HEK293 (cell line): ENCODE data around the gene PTGES.

Experiments
- CTCF ChIA-PET: fragments of 350-600 bp; formaldehyde crosslinking; extraction: SDS; loops from one replicate; lab custom pipeline; 2021; ENCODE audit warnings: antibody characterized with exemption; lab: Yijun Ruan, JAX
- POLR2A ChIA-PET: fragments of 300-600 bp; formaldehyde crosslinking; extraction: SDS; loops from one replicate; lab custom pipeline; 2020; ENCODE audit warnings: antibody characterized with exemption, inconsistent platforms; lab: Yijun Ruan, JAX
- H3K27ac ChIP-seq: fragments of 200-500 bp; sonication (Bioruptor generic); 2 replicates; pipeline ENCODE4 v1.5.1; 2014; ENCODE audit warnings: low read depth, low read length, control low read depth, inconsistent platforms; ENCODE audit errors: extremely low read depth
- H3K36me3 ChIP-seq, 2 experiments: fragments of 200-500 bp in 1 of 2; sonication (Bioruptor generic) in 1 of 2; 1 replicate in 1 of 2; 2 replicates in 1 of 2; pipeline ENCODE4 v1.5.1; 2014 to 2017; ENCODE audit warnings: inconsistent platforms in 2 of 2, low read length in 2 of 2; ENCODE audit not compliant: control insufficient read depth in 2 of 2, insufficient read depth in 1 of 2
- H3K4me1 ChIP-seq: fragments of 200-500 bp; sonication (Bioruptor generic); 2 replicates; pipeline ENCODE4 v1.5.1; 2014; ENCODE audit warnings: mild to moderate bottlenecking, low read length, inconsistent platforms; ENCODE audit not compliant: control insufficient read depth, insufficient read depth
- H3K4me3 ChIP-seq: 2 replicates; pipeline ENCODE4 v1.5.1; 2011; ENCODE audit warnings: low read depth, mild to moderate bottlenecking, control low read depth, low read length, moderate library complexity
- H3K9me3 ChIP-seq: fragments of 200-500 bp; sonication (Bioruptor generic); 2 replicates; pipeline ENCODE4 v1.5.1; 2014; ENCODE audit warnings: low read depth, low read length, inconsistent platforms; ENCODE audit not compliant: control insufficient read depth, insufficient read depth
- BCL11A ChIP-seq: fragments of 450-650 bp; formaldehyde crosslinking; IDR thresholded peaks from 2 replicates; pipeline ENCODE4 v1.5.1; 2016; ENCODE audit warnings: low read depth, missing biosample characterization, missing genetic modification characterization
- BCL11B ChIP-seq: fragments of 450-650 bp; formaldehyde crosslinking; IDR thresholded peaks from 2 replicates; pipeline ENCODE4 v1.5.1; 2016; ENCODE audit warnings: low read depth, missing biosample characterization, missing genetic modification characterization
- GLIS2 ChIP-seq: fragments of 450-650 bp; formaldehyde crosslinking; IDR thresholded peaks from 2 replicates; pipeline ENCODE4 v1.5.1; 2016; ENCODE audit warnings: missing biosample characterization, missing genetic modification characterization
- ZBTB8A ChIP-seq: fragments of 450-650 bp; formaldehyde crosslinking; IDR thresholded peaks from 2 replicates; pipeline ENCODE4 v1.5.1; 2016; ENCODE audit warnings: missing biosample characterization, missing genetic modification characterization
- ZNF112 ChIP-seq: fragments of 450-650 bp; formaldehyde crosslinking; IDR thresholded peaks from 2 replicates; pipeline ENCODE4 v1.5.0; 2017; ENCODE audit warnings: missing biosample characterization, missing genetic modification characterization
- ZNF138 ChIP-seq: fragments of 450-650 bp; formaldehyde crosslinking; IDR thresholded peaks from 2 replicates; pipeline ENCODE4 v1.5.1; 2016; ENCODE audit warnings: missing biosample characterization, missing genetic modification characterization, borderline replicate concordance
- ZNF521 ChIP-seq: fragments of 450-650 bp; formaldehyde crosslinking; IDR thresholded peaks from 2 replicates; pipeline ENCODE4 v1.5.1; 2017; ENCODE audit warnings: missing biosample characterization, mild to moderate bottlenecking, missing genetic modification characterization
- ZNF596 ChIP-seq: fragments of 450-650 bp; IDR thresholded peaks from 2 replicates; pipeline ENCODE4 v1.5.0; 2018; ENCODE audit warnings: missing biosample characterization, mild to moderate bottlenecking, missing genetic modification characterization, moderate library complexity
- ZNF707 ChIP-seq: fragments of 450-650 bp; formaldehyde crosslinking; IDR thresholded peaks from 2 replicates; pipeline ENCODE4 v1.5.1; 2016; ENCODE audit warnings: missing biosample characterization, missing genetic modification characterization
- ZNF785 ChIP-seq: fragments of 450-650 bp; formaldehyde crosslinking; IDR thresholded peaks from 2 replicates; pipeline ENCODE4 v1.5.1; 2016; ENCODE audit warnings: missing biosample characterization, missing genetic modification characterization
- ZSCAN30 ChIP-seq: fragments of 450-650 bp; IDR thresholded peaks from 2 replicates; pipeline ENCODE4 v1.5.1; 2018; ENCODE audit warnings: missing biosample characterization, mild to moderate bottlenecking, missing genetic modification characterization, moderate library complexity
- TF ChIP-seq, protein P1 (sequence below): fragments of 450-650 bp; formaldehyde crosslinking; IDR thresholded peaks from 2 replicates; pipeline ENCODE4 v1.5.1; 2016; ENCODE audit warnings: missing biosample characterization, missing genetic modification characterization
- TF ChIP-seq, protein P2 (sequence below): fragments of 450-650 bp; formaldehyde crosslinking; IDR thresholded peaks from 2 replicates; pipeline ENCODE4 v1.5.1; 2016; ENCODE audit warnings: missing biosample characterization, missing genetic modification characterization, borderline replicate concordance
- TF ChIP-seq, protein P3 (sequence below): fragments of 450-650 bp; formaldehyde crosslinking; IDR thresholded peaks from 2 replicates; pipeline ENCODE4 v1.5.1; 2016; ENCODE audit warnings: missing biosample characterization, missing genetic modification characterization
- TF ChIP-seq, protein P4 (sequence below): fragments of 450-650 bp; formaldehyde crosslinking; IDR thresholded peaks from 2 replicates; pipeline ENCODE4 v1.5.1; 2016; ENCODE audit warnings: missing biosample characterization, missing genetic modification characterization, low read depth
- TF ChIP-seq, protein P5 (sequence below): fragments of 450-650 bp; formaldehyde crosslinking; IDR thresholded peaks from 2 replicates; pipeline ENCODE4 v1.5.1; 2016; ENCODE audit warnings: missing biosample characterization, missing genetic modification characterization

PTGES gene

DNA sequence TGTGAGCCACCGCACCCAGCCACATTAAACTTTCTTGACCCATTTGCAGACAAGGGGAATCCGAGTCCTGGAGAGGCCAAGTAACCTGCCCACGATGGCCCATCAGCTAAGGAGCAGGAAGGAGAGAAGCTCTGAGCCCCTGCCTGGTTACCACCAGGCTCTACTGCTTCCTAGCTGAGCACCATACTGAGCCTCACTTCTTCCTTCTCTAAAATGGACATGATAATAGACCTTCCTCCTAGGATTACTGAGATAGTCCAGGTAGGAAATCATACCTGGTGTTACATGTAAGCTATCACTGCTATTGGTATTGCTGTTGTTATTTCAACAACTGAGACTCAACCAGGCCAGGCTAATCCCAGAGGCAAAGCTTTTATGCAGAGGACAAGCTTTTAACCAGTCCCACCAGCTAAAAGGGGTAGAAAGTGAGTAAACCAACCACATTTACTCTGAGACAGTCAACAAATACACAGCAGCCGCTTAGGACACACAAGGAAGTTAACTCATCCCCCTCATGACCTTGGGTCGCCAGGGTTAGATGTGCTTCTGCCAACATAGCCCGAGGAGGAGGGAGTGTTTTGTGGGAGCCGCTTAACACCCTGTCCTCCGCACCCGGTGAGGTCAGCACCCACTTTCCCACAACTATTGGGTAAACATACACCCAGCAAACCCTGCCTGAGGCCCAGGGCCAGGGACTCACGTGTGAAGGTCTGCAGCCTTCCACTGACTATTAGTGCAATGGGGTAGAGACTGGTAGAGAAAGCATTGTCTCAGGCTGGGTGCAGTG, 20.6 kb upstream of the PTGES start (continued):
- TF ChIP-seq, protein P1, sequence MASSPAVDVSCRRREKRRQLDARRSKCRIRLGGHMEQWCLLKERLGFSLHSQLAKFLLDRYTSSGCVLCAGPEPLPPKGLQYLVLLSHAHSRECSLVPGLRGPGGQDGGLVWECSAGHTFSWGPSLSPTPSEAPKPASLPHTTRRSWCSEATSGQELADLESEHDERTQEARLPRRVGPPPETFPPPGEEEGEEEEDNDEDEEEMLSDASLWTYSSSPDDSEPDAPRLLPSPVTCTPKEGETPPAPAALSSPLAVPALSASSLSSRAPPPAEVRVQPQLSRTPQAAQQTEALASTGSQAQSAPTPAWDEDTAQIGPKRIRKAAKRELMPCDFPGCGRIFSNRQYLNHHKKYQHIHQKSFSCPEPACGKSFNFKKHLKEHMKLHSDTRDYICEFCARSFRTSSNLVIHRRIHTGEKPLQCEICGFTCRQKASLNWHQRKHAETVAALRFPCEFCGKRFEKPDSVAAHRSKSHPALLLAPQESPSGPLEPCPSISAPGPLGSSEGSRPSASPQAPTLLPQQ (tag by site-specific recombination), result no peak
- TF ChIP-seq, protein P2, sequence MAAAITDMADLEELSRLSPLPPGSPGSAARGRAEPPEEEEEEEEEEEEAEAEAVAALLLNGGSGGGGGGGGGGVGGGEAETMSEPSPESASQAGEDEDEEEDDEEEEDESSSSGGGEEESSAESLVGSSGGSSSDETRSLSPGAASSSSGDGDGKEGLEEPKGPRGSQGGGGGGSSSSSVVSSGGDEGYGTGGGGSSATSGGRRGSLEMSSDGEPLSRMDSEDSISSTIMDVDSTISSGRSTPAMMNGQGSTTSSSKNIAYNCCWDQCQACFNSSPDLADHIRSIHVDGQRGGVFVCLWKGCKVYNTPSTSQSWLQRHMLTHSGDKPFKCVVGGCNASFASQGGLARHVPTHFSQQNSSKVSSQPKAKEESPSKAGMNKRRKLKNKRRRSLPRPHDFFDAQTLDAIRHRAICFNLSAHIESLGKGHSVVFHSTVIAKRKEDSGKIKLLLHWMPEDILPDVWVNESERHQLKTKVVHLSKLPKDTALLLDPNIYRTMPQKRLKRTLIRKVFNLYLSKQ (tag by site-specific recombination), result no peak
- TF ChIP-seq ZNF596 (tag by site-specific recombination), result no peak
- no peak for TF ChIP-seq GLIS2

DNA sequence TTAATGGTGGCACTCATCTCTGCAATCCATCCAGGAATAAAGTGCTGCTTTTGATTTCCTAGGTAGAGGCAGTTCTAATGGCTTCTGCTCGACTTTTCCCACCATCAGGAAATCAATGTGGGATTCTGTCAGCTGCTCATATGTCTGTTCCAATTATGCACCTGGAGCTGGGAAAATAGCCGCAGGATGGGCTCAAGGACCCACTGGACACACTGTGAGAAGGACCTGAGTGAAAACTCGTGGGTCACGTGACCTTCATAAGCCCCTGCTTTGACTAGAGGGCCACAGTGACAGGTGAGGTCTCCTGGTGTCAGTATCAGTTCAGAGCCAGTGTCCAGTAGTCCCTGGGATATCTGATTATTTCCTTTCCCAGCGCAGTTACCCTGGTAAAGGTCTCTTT, 17.9 kb upstream of the PTGES start:
- CTCF ChIA-PET, result interaction anchor here (3.5 kb wide), 1 partner anchor 33 kb away, joined by 27 read pairs; no protein-coding TSS in a partner anchor
- TF ChIP-seq BCL11A (no peak), BCL11B (tag by site-specific recombination) (no peak), ZNF707 (tag by site-specific recombination) (no peak), ZNF785 (tag by site-specific recombination) (no peak), ZNF138 (tag by site-specific recombination) (no peak), ZBTB8A (no peak), ZSCAN30 (tag by site-specific recombination) (no peak)
- TF ChIP-seq, protein P3, sequence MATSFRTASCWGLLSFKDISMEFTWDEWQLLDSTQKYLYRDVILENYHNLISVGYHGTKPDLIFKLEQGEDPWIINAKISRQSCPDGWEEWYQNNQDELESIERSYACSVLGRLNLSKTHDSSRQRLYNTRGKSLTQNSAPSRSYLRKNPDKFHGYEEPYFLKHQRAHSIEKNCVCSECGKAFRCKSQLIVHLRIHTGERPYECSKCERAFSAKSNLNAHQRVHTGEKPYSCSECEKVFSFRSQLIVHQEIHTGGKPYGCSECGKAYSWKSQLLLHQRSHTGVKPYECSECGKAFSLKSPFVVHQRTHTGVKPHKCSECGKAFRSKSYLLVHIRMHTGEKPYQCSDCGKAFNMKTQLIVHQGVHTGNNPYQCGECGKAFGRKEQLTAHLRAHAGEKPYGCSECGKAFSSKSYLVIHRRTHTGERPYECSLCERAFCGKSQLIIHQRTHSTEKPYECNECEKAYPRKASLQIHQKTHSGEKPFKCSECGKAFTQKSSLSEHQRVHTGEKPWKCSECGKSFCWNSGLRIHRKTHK, result no peak
- TF ChIP-seq, protein P4, sequence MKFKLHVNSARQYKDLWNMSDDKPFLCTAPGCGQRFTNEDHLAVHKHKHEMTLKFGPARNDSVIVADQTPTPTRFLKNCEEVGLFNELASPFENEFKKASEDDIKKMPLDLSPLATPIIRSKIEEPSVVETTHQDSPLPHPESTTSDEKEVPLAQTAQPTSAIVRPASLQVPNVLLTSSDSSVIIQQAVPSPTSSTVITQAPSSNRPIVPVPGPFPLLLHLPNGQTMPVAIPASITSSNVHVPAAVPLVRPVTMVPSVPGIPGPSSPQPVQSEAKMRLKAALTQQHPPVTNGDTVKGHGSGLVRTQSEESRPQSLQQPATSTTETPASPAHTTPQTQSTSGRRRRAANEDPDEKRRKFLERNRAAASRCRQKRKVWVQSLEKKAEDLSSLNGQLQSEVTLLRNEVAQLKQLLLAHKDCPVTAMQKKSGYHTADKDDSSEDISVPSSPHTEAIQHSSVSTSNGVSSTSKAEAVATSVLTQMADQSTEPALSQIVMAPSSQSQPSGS (tag by site-specific recombination), result no peak
- TF ChIP-seq, all 188 proteins: peak for 0
- POLR2A ChIA-PET, result interaction anchor here (0.7 kb wide), 1 partner anchor 28 kb away, joined by 3 read pairs; no protein-coding TSS in a partner anchor
- Histone ChIP-seq H3K36me3 (no peaks in the 10 kb centered on the region), H3K9me3 (no peaks in the 10 kb centered on the region), H3K4me1 (no peaks in the 10 kb centered on the region), H3K4me3 (no peak overlapping the region), H3K27ac (no peak overlapping the region)

DNA sequence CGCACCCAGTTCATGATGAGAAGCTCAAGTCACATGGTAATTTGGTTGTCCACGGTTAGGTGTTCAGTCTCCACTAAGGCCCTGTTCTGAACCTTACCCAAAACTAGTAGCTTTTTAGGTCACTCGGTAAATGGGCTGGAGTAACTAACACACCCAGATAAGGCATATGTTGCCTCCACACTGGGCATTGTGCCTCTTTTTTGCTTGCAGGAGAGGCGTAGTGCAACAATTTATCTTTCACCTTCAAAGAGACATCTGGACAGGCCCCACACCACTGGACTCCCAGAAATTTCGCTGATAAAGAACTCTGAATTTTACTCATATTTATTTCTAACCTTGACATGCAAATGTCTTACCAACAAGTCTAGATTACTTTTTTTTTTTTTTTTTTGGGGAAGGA, 16.8 kb upstream of the PTGES start:
- POLR2A ChIA-PET, result no interaction called here
- CTCF ChIA-PET, result interaction anchor here (0.8 to 3.0 kb wide), 4 partner anchors 13 to 32 kb away, joined by 3 to 11 read pairs (median 4); no protein-coding TSS in a partner anchor
- H3K4me1 ChIP-seq, result no peaks in the 10 kb centered on the region
- no peak overlapping the region for H3K4me3 ChIP-seq
- no peaks in the 10 kb centered on the region for H3K9me3 ChIP-seq
- no peaks in the 10 kb centered on the region for H3K36me3 ChIP-seq
- H3K27ac ChIP-seq, result no peak overlapping the region
- TF ChIP-seq ZNF112 (no peak), ZNF521 (tag by site-specific recombination) (no peak)
- TF ChIP-seq, protein P5, sequence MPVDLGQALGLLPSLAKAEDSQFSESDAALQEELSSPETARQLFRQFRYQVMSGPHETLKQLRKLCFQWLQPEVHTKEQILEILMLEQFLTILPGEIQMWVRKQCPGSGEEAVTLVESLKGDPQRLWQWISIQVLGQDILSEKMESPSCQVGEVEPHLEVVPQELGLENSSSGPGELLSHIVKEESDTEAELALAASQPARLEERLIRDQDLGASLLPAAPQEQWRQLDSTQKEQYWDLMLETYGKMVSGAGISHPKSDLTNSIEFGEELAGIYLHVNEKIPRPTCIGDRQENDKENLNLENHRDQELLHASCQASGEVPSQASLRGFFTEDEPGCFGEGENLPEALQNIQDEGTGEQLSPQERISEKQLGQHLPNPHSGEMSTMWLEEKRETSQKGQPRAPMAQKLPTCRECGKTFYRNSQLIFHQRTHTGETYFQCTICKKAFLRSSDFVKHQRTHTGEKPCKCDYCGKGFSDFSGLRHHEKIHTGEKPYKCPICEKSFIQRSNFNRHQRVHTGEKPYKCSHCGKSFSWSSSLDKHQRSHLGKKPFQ (tag by site-specific recombination), result no peak
